ENCODE results near the gene PRKG1.

PRKG1 gene

GRCh38 chr10:51724038-51724437, 649.8 kb downstream of the PRKG1 start:
- TF ChIP-seq EZH2phosphoT487 (IDR thresholded peaks at IDR 0.05; ENCODE audit: borderline replicate concordance) (no peak), CTCF (conservative IDR thresholded peaks at IDR 0.05; ENCODE audit: low read length) (no peak)
- H3K4me3 ChIP-seq (ENCODE audit: low read length, poor library complexity, severe bottlenecking): no peak overlapping the region
- no peaks in the 10 kb centered on the region for H3K9me2 ChIP-seq (replicated peaks; ENCODE audit: low read depth, low read length)
- no peak overlapping the region for H2AFZ ChIP-seq (ENCODE audit: low read length)
- no peaks in the 10 kb centered on the region for H3F3A ChIP-seq (ENCODE audit: low read depth)
- H3K27me3 ChIP-seq (ENCODE audit: insufficient read depth, low read length, poor library complexity, severe bottlenecking): no peaks in the 10 kb centered on the region
- H3K4me1 ChIP-seq (ENCODE audit: insufficient read depth, low read length, poor library complexity, severe bottlenecking): no peaks in the 10 kb centered on the region
- no peaks in the 10 kb centered on the region for H3K36me3 ChIP-seq (ENCODE audit: insufficient read depth, low read length)
- no peaks in the 10 kb centered on the region for H3K9me3 ChIP-seq (ENCODE audit: insufficient read depth, low read depth, low read length)
- H4K20me1 ChIP-seq (ENCODE audit: insufficient read depth, low read length, poor library complexity, severe bottlenecking): no peaks in the 10 kb centered on the region
- H3K4me2 ChIP-seq (ENCODE audit: low read depth, low read length, poor library complexity, severe bottlenecking): no peak overlapping the region
- no peak overlapping the region for H3K9ac ChIP-seq (ENCODE audit: low read depth, low read length, poor library complexity, severe bottlenecking)
- H3K79me2 ChIP-seq (ENCODE audit: insufficient read depth, low read length): no peaks in the 10 kb centered on the region

GRCh38 chr10:51729822-51730555, 655.7 kb downstream of the PRKG1 start:
- no peaks in the 10 kb centered on the region for H4K20me1 ChIP-seq (ENCODE audit: insufficient read depth, low read length, poor library complexity, severe bottlenecking)
- no peak overlapping the region for H3K4me2 ChIP-seq (ENCODE audit: low read depth, low read length, poor library complexity, severe bottlenecking)
- no peaks in the 10 kb centered on the region for H3F3A ChIP-seq (ENCODE audit: low read depth)
- no peaks in the 10 kb centered on the region for H3K4me1 ChIP-seq (ENCODE audit: insufficient read depth, low read length, poor library complexity, severe bottlenecking)
- H2AFZ ChIP-seq (ENCODE audit: low read length): no peak overlapping the region
- no peaks in the 10 kb centered on the region for H3K9me3 ChIP-seq (ENCODE audit: insufficient read depth, low read depth, low read length)
- no peaks in the 10 kb centered on the region for H3K9me2 ChIP-seq (replicated peaks; ENCODE audit: low read depth, low read length)
- H3K27me3 ChIP-seq (ENCODE audit: insufficient read depth, low read length, poor library complexity, severe bottlenecking): no peaks in the 10 kb centered on the region
- no peak overlapping the region for H3K4me3 ChIP-seq (ENCODE audit: low read length, poor library complexity, severe bottlenecking)
- TF ChIP-seq CTCF (conservative IDR thresholded peaks at IDR 0.05; ENCODE audit: low read length) (no peak), EZH2phosphoT487 (IDR thresholded peaks at IDR 0.05; ENCODE audit: borderline replicate concordance) (no peak)
- no peaks in the 10 kb centered on the region for H3K79me2 ChIP-seq (ENCODE audit: insufficient read depth, low read length)
- no peaks in the 10 kb centered on the region for H3K36me3 ChIP-seq (ENCODE audit: insufficient read depth, low read length)
- H3K9ac ChIP-seq (ENCODE audit: low read depth, low read length, poor library complexity, severe bottlenecking): no peak overlapping the region

GRCh38 chr10:51733057-51733456, 658.8 kb downstream of the PRKG1 start:
- Histone ChIP-seq H3K9me2 (replicated peaks; ENCODE audit: low read depth, low read length) (no peaks in the 10 kb centered on the region), H3K4me2 (ENCODE audit: low read depth, low read length, poor library complexity, severe bottlenecking) (no peak overlapping the region), H2AFZ (ENCODE audit: low read length) (no peak overlapping the region), H4K20me1 (ENCODE audit: insufficient read depth, low read length, poor library complexity, severe bottlenecking) (no peaks in the 10 kb centered on the region), H3F3A (ENCODE audit: low read depth) (no peaks in the 10 kb centered on the region), H3K36me3 (ENCODE audit: insufficient read depth, low read length) (no peaks in the 10 kb centered on the region), H3K79me2 (ENCODE audit: insufficient read depth, low read length) (no peaks in the 10 kb centered on the region), H3K27me3 (ENCODE audit: insufficient read depth, low read length, poor library complexity, severe bottlenecking) (no peaks in the 10 kb centered on the region), H3K9me3 (ENCODE audit: insufficient read depth, low read depth, low read length) (no peaks in the 10 kb centered on the region), H3K4me3 (ENCODE audit: low read length, poor library complexity, severe bottlenecking) (no peak overlapping the region), H3K9ac (ENCODE audit: low read depth, low read length, poor library complexity, severe bottlenecking) (no peak overlapping the region), H3K4me1 (ENCODE audit: insufficient read depth, low read length, poor library complexity, severe bottlenecking) (no peaks in the 10 kb centered on the region)
- no peak for TF ChIP-seq CTCF (conservative IDR thresholded peaks at IDR 0.05; ENCODE audit: low read length)
- no peak for TF ChIP-seq EZH2phosphoT487 (IDR thresholded peaks at IDR 0.05; ENCODE audit: borderline replicate concordance)

Data from Loucy (cell line).